ENCODE measurements around the gene ZCCHC24. TPM values are rescaled to one million over a fixed set of nuclear protein-coding genes. Genes with fewer than 3 reads are reported as not detected.
A peak's percentile ranks its signal among the peaks of the same experiment; 100 is the strongest.

ZCCHC24 gene
- total and polyA plus RNA-seq, 2 experiments from 2014 or later: 58.0 to 65.4 TPM

GRCh38 chr10:79458483-79458882, 13.1 kb upstream of the ZCCHC24 start:
- Histone ChIP-seq H3K27ac (no peak overlapping the region), H3K36me3 (no peaks in the 10 kb centered on the region)

GRCh38 chr10:79457256-79457785, 11.9 kb upstream of the ZCCHC24 start:
- Histone ChIP-seq H3K4me3 (no peak overlapping the region), H3K36me3 (no peaks in the 10 kb centered on the region), H3K4me1 (ENCODE audit: low read depth) (no peaks in the 10 kb centered on the region), H3K27me3 (no peaks in the 10 kb centered on the region), H3K9me3 (ENCODE audit: low read depth) (no peaks in the 10 kb centered on the region), H3K27ac (no peak overlapping the region)
- TF ChIP-seq CTCF (IDR thresholded peaks at IDR 0.05; ENCODE audit: low read depth, low read length): no peak
- DNase-seq (ENCODE audit: low read depth in 1 of 2, low spot score in 1 of 2): no peak

More at GRCh38 chr10:79458483-79458882, 13.1 kb upstream of the ZCCHC24 start:
- H3K27me3 ChIP-seq: no peaks in the 10 kb centered on the region
- no peak for TF ChIP-seq CTCF (IDR thresholded peaks at IDR 0.05; ENCODE audit: low read depth, low read length)
- no peaks in the 10 kb centered on the region for H3K4me1 ChIP-seq (ENCODE audit: low read depth)
- H3K4me3 ChIP-seq: no peak overlapping the region
- no peak for DNase-seq (ENCODE audit: low read depth in 1 of 2, low spot score in 1 of 2)
- no peaks in the 10 kb centered on the region for H3K9me3 ChIP-seq (ENCODE audit: low read depth)

DNA sequence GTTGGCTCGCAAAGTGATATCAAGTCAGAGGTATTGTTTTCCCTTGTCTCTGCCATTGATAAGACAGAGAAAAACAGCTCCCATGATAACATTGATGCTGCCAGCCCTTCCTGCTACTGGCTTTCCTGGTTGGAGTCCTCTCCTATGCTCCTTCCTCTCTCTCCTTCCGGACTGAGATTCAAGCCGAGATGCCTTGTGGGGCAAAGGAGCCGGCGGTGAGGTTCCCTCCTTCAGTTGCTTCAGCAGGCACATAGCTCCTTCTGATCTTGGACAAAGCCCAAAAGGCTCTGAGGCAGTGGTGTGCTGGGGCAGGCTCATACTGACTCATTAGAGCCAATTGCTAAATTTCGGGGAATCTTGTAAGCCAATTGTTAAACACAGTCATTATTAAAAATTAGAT, 8.8 kb upstream of the ZCCHC24 start:
- no peak overlapping the region for H3K4me3 ChIP-seq
- TF ChIP-seq CTCF (IDR thresholded peaks at IDR 0.05; ENCODE audit: low read depth, low read length): no peak
- peak in 1 of 2 donors; percentile 95 for DNase-seq (ENCODE audit: low read depth in 1 of 2, low spot score in 1 of 2)
- no peaks in the 10 kb centered on the region for H3K36me3 ChIP-seq
- no peak overlapping the region for H3K27ac ChIP-seq
- H3K4me1 ChIP-seq (ENCODE audit: low read depth): peaks cover 7% of the 10 kb centered on the region
- H3K9me3 ChIP-seq (ENCODE audit: low read depth): no peaks in the 10 kb centered on the region
- no peaks in the 10 kb centered on the region for H3K27me3 ChIP-seq

DNA sequence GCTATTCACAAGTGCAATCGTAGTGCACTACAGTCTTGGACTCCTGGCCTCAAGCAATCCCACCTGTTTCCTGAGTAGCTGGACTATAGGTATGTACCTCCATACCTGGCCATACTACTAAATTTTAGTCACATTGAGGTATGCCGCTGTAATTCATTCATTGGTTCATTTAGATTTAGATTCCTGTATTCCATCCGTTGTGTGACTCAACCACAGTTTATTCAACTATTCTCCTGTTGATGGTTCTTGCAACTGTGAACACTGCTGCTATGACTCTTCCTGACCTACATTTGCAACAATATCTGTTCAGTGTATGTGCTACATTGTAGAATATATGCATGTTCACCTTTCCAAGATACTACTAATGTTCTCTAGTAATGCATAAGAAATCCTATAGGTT, 8.0 kb upstream of the ZCCHC24 start:
- H3K27me3 ChIP-seq: no peaks in the 10 kb centered on the region
- H3K36me3 ChIP-seq: no peaks in the 10 kb centered on the region
- TF ChIP-seq CTCF (IDR thresholded peaks at IDR 0.05; ENCODE audit: low read depth, low read length): no peak
- H3K9me3 ChIP-seq (ENCODE audit: low read depth): no peaks in the 10 kb centered on the region
- peaks cover 13% of the 10 kb centered on the region for H3K4me1 ChIP-seq (ENCODE audit: low read depth)
- H3K27ac ChIP-seq: no peak overlapping the region
- H3K4me3 ChIP-seq: no peak overlapping the region
- no peak for DNase-seq (ENCODE audit: low read depth in 1 of 2, low spot score in 1 of 2)

DNA sequence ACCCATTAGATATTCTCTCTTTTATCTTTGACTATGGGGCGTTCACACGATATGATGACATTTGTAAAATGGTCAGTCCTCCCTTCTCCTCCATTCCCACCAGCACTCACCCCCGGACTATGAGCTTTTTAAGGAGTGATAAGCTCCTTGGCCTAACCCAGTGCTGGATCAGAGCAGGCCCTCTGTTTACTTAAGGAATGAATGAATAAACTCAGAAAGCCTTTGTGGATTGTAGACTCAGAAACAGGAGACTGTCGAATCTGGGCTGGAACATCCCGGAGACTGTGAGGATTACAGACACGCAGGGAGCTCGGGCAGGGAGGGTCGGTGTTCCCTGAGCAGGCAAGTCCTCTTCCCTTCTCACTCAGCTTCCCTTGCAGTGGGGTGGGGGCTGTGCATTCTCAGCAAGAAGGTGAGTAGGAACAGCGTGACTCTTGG, 6.8 kb upstream of the ZCCHC24 start:
- peak in 1 of 2 donors; percentile 43 for DNase-seq (ENCODE audit: low read depth in 1 of 2, low spot score in 1 of 2)
- no peak overlapping the region for H3K27ac ChIP-seq
- H3K4me1 ChIP-seq (ENCODE audit: low read depth): peaks cover 14% of the 10 kb centered on the region
- no peaks in the 10 kb centered on the region for H3K9me3 ChIP-seq (ENCODE audit: low read depth)
- H3K27me3 ChIP-seq: no peaks in the 10 kb centered on the region
- no peaks in the 10 kb centered on the region for H3K36me3 ChIP-seq
- H3K4me3 ChIP-seq: no peak overlapping the region
- no peak for TF ChIP-seq CTCF (IDR thresholded peaks at IDR 0.05; ENCODE audit: low read depth, low read length)

Measured in cardiac muscle cell (in vitro differentiated cells and primary cell).